Measurements from ENCODE around the gene SLC43A2.
"Not testable (repeated sequence)": the region's sequence is repeated elsewhere in the genome, so short reads cannot be mapped to it uniquely, and the experiment has no call there.

SLC43A2 gene

DNA sequence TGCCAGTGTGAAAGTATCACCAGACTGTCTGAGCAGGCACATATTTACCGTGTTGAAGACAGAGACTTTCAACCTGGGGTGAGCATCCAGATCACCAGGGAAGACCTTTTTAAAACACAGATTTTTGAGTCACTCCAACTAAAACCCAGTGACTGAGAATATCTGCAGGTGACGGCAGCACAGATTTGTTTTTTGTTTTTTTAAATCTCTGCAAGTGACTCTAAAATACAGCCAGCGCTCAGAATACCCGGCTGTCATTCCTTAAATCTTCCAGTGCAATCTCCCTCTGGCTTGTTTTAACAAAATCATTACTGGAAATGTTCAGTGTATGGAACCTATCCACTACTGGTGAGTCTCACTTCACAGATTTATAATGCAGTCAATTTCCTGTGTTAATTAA is 92.9 kb downstream of the SLC43A2 start:
- no peak for DNase-seq (ENCODE audit: low read depth)

DNA sequence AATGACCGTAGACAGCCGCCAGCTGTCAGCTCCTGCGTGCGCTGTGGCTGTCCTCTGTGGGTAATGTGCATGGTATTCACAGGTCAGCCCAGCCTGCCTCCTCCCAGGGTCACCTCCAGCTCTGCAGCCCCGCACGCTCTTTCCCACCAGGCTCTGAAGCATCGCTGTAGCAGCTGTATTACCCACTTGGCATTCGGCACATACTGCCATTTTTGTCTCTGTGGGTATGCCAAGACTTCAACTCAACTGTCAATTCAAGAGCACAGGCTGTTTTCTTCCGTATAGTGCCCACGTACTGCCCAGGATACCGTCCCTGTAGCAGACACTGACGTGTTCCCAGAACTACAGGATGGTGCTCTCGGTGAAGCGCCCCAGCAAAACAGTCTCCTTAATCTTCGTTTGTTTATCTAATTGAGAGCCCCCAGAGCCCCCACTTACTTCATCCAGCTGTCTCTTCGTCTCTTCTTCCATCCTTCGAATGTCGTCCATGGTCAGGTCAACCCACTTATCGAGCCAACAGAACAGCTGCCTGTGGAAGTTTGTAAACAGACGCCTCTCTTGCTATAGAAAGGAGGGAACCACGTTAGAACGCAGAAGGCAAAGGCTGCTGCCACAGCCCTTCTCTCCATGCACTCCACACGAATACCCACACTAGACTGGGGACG is 94.8 kb downstream of the SLC43A2 start:
- DNase-seq (ENCODE audit: low read depth), result no peak

DNA sequence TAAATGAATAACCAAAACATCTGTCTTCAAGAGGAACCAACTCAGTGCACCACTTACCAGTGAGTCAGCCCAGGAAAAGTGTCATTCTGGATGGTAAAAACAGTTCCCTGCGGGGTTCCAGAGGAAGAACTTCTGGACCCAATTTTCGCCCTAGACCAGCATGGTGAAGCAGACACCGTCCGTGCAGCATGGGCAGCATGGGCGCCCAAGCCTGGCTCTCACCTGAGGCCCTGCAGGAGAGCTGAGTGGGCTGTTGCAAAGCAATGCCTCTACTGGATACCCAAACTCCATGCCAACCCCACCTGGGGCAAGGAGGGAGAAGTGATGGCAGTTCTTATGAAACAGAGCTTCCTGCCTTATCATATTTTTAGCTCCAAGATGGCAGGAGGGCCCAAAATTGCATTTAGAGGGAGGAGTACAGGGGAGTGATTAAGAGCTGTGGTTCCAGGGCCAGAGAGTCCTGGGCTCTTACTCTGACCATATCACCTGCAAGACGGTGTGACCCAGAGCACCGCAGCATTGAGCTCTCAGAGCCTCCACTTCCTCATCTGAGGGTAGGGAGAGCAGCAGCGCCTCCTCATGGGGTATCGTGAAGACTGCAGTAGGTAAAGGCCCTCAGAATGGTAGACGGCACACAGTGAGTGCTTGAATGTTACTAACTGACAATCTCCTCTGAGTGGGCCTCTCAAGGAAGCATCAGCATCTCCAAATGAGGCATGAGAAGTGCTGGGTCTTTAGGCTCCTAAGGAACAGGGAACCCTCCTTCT is 95.6 kb downstream of the SLC43A2 start:
- no peak for DNase-seq (ENCODE audit: low read depth)

DNA sequence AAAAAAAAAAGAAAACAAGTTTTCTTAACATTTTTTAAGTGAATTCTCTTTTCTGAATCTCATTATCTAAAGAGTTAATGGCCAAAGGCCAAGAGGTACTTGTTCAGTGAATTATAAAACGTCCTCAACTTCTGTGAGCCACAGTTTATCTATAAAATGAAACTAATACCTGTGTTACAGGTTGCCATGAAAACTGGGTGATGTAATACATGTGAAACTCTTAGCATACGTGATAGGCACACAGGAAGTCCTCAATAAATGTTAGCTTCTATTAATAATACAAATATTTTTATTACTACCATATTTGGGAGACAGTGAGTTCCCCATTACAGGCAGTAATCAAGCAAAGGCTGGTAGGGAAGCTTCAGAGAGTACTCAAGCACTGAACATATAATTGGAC is 98.8 kb downstream of the SLC43A2 start:
- no peak for DNase-seq (ENCODE audit: low read depth)

DNA sequence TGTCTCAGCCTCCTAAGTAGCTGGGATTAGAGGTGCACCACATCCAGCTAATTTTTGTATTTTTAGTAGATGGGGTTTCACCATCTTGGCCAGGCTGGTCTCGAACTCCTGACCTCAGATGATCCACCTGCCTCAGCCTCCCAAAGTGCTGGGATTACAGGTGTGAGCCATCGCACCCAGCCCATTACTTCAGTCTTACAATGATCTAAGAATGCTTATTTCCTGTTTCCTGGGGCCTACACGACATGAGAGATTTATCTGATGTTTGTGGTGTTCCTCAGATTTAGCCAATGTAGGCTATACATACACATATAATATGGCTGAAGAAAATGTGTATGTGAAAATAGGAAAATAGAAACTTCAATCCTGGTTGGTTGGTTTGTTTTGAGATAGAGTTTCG is 101.8 kb downstream of the SLC43A2 start:
- not testable (repeated sequence) for DNase-seq (ENCODE audit: low read depth)

DNA sequence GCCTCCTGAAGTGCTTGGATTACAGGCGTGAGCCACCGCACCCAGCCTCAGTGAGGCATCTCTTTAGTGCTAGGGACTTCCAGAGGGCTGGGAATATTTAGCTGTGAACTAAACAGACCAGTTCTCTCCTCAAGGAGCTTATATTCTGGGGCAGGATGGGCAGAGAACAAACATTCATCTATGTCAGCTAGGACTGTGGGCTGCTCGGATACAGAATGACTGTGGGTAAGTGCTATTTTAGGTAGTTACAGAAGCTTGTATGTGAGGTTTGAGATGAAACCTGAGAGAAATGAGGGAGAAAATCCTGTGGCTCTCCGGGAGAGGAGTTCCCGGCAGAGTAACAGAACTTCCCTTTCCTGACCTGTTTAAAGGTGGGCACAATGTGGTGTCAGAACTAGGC is 106.0 kb downstream of the SLC43A2 start:
- no peak for DNase-seq (ENCODE audit: low read depth)

DNA sequence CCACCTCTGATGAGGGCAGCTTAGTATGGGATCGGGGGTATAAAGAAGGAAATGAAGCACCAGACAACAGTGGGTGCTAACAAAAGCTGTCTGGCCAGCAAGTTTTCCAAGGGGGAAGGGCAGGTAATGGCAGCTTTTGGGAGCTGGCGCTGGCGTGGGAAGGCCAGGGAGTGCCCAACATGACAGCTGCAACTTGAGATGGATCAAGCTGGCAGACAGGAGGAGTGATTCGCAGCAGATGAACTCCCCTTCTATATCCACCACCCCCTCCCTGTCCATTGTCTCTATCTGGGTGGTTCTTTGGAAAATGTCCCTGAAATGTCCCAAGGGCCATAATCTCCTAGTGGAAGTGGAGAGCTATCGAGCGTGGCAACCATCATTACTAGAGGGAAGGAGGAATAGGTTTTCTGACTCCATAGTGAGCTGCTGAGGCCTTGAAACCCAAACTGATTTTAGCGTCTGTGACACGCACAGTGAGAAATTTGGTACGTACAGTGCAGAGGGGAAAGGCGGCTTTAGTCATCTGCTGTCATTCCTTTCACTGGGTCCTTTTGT is 107.5 kb downstream of the SLC43A2 start:
- DNase-seq (ENCODE audit: low read depth), result no peak

DNA sequence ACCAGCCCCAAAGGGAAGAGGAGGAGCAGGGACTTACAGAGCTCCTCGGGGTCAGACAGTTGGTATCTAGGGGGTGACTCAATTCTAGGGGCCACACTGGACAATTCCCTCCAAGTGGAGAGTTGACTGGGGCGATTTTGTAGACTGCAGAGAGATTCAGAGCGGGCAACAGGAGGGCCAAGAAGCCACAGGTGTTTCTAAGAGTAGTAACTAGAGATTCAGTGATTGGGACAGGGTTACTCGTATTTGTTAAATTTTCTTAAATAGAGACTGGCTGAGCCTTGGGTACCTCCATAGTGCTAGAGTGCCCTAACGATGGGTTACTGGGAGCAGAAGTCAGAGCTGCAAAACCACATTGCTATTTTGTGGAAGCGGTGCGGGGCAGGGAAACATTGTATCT is 109.0 kb downstream of the SLC43A2 start:
- no peak for DNase-seq (ENCODE audit: low read depth)
